Inferior parietal cortex (tissue), 1 donor: ENCODE measurements around the gene HLA-DQA2.
"Not testable (repeated sequence)": the region's sequence is repeated elsewhere in the genome, so short reads cannot be mapped to it uniquely, and the experiment has no call there.

Experiments
- DNase-seq: peaks from one replicate; pipeline ENCODE4 v3.0.0-alpha.2; 2016; ENCODE audit errors: extremely low spot score

The HLA-DQA2 gene

GRCh38 chr6:32779036-32779435, 37.8 kb downstream of the HLA-DQA2 start:
- no peak for DNase-seq

GRCh38 chr6:32782923-32783322, 41.7 kb downstream of the HLA-DQA2 start:
- not testable (repeated sequence) for DNase-seq

- DNase-seq, result peak; percentile 65
These were observed 44.8 kb downstream of the HLA-DQA2 start for GRCh38 chr6:32785781-32786533.

- no peak for DNase-seq
These were observed 49.1 kb downstream of the HLA-DQA2 start for GRCh38 chr6:32790306-32790705.

- DNase-seq, result no peak
These were observed 51.8 kb downstream of the HLA-DQA2 start for GRCh38 chr6:32792901-32793435.

- DNase-seq, result no peak
These were observed 53.3 kb downstream of the HLA-DQA2 start for GRCh38 chr6:32794510-32794909.
